Effector memory CD4-positive, alpha-beta T cell (primary cell): ENCODE results near the gene GPHN.

ENCODE experiments used
- DNase-seq, 3 donors: peaks; one replicate each; pipeline ENCODE4 v3.0.0-alpha.2; 2020
- H3K27ac ChIP-seq: 2 replicates; pipeline ENCODE4 v1.7.0; 2013; ENCODE audit warnings: mild to moderate bottlenecking, low read length, moderate library complexity; ENCODE audit not compliant: insufficient read depth, poor library complexity, severe bottlenecking
- H3K27me3 ChIP-seq: replicated peaks from 2 replicates; pipeline ENCODE4 v1.7.0; 2013; ENCODE audit warnings: mild to moderate bottlenecking, low read length; ENCODE audit not compliant: insufficient read depth, control insufficient read depth, poor library complexity, severe bottlenecking
- H3K36me3 ChIP-seq: 2 replicates; pipeline ENCODE4 v1.7.0; 2013; ENCODE audit warnings: mild to moderate bottlenecking, low read length, moderate library complexity; ENCODE audit not compliant: control insufficient read depth, insufficient read depth
- H3K4me1 ChIP-seq: 2 replicates; pipeline ENCODE4 v1.7.0; 2013; ENCODE audit warnings: low read length, mild to moderate bottlenecking; ENCODE audit not compliant: control insufficient read depth, insufficient read depth, poor library complexity, severe bottlenecking
- H3K4me3 ChIP-seq: 2 replicates; pipeline ENCODE4 v1.7.0; 2013; ENCODE audit warnings: low read length, low read depth, mild to moderate bottlenecking; ENCODE audit not compliant: insufficient read depth, poor library complexity, severe bottlenecking
- H3K9me3 ChIP-seq: 2 replicates; pipeline ENCODE4 v1.7.0; 2013; ENCODE audit warnings: mild to moderate bottlenecking, low read length, moderate library complexity; ENCODE audit not compliant: control insufficient read depth

Gene GPHN

DNA sequence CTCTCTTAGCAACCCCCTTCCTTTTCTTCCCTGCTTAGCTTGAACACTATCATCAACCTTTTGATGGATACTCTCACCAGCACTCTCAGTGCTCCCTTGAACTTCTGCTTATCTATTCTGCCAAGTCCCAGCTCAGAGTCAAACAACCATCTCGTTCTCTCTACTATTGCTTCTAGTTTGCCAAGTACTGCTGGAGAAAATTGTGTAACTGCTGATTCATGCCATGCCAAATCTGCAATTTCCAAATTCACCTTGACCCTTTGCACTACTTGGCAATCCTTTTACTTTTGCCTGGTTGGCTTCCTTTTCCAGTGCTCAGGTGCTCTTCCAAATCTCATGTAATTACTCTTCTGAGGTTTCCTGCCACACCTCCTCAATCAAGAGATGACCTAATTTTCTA is 24.6 kb upstream of the GPHN start:
- Histone ChIP-seq H3K36me3 (no peaks in the 10 kb centered on the region), H3K4me1 (no peaks in the 10 kb centered on the region), H3K27me3 (no peaks in the 10 kb centered on the region), H3K9me3 (no peaks in the 10 kb centered on the region), H3K27ac (no peak overlapping the region), H3K4me3 (no peak overlapping the region)
- no peak for DNase-seq

DNA sequence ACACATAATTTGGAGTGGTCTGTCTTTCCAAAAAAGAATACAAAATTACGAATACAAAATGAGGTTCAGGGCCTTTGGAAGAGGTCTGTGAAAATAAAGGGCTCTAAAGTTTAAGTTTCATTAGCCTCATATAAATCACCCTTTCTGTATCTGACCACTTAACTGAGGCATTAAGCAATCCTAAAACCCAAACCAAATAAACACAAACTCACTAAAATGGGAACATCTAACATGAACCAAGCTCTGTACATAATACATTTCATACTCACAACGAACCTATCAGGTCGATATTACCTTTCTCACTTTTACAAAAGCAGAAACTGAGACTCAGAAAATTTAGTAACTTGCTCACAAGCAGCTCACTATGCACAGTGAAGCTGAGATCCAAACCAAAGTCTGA is 22.9 kb upstream of the GPHN start:
- Histone ChIP-seq H3K27me3 (no peaks in the 10 kb centered on the region), H3K9me3 (no peaks in the 10 kb centered on the region), H3K36me3 (no peaks in the 10 kb centered on the region), H3K4me1 (no peaks in the 10 kb centered on the region), H3K27ac (no peak overlapping the region), H3K4me3 (no peak overlapping the region)
- DNase-seq, result no peak

DNA sequence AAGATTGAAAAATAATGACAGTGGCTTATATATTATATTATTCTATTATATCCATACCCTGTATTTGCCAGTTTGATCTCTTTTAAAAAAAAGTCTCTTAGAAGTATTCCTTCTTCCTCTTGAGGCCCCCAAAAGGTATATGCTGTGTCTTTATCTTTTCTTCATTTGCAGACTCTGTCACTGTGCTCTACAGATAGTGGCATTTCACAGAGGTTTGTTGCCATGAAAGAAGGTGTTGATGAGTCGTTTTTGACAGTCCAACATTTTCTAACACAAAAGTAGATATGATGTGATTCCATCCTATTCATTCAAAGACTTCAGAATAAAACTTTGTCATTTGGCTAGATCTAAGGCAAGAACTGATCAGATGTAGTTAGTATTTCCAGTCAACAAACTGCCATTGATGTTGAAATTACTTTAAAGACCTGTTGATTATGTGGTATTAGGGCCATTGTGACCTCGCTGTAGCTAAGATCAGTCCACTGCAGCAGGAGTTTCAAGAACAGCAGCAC is 22.0 kb upstream of the GPHN start, which contains the start of gene CCDC196:
CCDC196 (plus strand) TSS at position 462 of the 512 bp plus-strand sequence. CDS start 132 bp downstream, outside the sequence.
- Histone ChIP-seq H3K4me1 (no peaks in the 10 kb centered on the region), H3K9me3 (no peaks in the 10 kb centered on the region), H3K27me3 (no peaks in the 10 kb centered on the region), H3K36me3 (no peaks in the 10 kb centered on the region), H3K4me3 (no peak within 1 kb of the TSS), H3K27ac (no peak within 1 kb of the TSS)
- DNase-seq, result no peak

DNA sequence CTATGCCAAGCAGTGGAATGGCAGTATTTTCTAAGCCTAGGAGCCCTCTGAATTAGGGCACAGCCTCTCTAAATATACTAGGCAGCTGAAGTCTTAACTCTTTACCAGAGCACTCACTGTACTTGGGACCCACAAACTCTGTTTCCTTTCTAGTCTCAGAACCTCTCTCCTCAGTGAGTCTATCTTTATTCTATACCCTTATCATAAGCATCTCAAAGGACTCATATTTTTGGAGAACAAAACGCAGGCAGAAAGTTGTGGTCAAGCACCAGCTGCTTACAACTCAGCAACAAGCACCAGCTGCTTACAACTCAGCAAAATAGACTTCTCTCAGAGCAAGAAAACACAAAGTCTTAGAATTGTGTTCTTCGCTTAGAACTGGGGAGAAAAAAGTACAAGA is 20.8 kb upstream of the GPHN start:
- no peak overlapping the region for H3K4me3 ChIP-seq
- no peaks in the 10 kb centered on the region for H3K36me3 ChIP-seq
- no peak for DNase-seq

DNA sequence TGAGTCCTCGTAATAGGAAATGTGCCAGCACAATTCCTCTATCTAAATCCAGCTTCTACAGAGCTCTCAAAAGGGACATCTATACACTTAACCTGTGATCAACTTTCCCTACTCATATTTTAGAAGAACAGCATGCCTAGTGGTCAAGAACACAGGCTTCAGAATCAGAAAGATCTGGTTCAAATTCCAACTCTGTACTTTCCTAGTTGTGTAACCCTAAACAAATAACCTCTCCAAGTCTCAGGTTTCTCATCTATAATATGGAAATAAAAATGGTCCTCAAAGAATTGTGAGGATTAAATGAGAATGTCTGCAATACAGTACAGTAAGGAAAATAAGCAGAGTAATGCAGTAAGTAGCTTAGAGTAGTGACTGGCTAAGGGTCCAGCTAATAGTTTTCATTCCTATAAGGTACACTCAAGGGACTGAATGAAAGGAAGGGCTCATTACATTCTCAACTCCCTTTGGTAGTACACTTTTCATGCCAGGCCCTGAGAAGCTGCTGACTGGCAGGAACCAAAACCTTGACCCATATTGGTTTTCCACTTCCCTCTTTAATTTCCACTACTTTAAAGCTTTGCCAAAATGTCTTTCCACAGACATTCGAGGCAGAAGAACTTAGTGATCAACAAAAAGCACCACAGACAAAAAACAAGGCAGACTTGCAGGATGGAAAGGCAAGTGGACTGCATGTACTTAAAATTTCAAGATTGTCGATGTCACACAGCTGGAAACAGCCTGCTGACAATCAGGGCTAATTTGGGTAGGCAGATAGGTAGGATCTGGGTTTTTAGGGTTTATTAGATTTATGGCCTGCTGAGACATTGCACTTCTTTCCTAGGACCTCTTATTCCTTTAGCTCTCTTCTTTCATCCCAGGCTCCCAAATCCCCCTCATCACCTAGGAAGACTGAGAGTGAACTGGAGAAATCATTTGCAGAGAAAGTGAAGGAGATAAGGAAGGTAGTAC is 17.5 kb upstream of the GPHN start:
- Histone ChIP-seq H3K27ac (no peak overlapping the region), H3K27me3 (no peaks in the 10 kb centered on the region), H3K9me3 (no peaks in the 10 kb centered on the region), H3K4me1 (no peaks in the 10 kb centered on the region), H3K4me3 (no peak overlapping the region), H3K36me3 (no peaks in the 10 kb centered on the region)
- no peak for DNase-seq

More for the DNA sequence above, 20.8 kb upstream of the GPHN start:
- Histone ChIP-seq H3K4me1 (no peaks in the 10 kb centered on the region), H3K27me3 (no peaks in the 10 kb centered on the region), H3K9me3 (no peaks in the 10 kb centered on the region), H3K27ac (no peak overlapping the region)

DNA sequence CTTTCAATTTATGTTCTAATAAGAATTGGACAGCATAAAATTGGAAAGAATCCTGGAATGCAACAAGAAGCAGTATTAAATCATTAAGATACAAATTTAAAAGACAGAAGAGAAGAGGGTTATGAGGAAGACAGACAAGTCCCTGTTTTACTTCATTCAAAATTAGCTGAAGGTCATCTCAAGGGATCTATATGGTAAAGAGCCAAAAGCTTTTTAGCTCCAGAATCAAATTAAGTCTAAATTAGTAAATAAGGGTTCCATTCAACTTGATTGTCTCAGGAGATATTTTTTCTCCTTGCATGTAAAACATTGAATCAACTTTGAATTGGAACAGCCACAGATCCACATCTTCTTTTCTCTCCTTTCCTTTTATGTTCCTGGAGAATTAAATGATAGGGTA is 14.2 kb upstream of the GPHN start:
- no peak for DNase-seq

DNA sequence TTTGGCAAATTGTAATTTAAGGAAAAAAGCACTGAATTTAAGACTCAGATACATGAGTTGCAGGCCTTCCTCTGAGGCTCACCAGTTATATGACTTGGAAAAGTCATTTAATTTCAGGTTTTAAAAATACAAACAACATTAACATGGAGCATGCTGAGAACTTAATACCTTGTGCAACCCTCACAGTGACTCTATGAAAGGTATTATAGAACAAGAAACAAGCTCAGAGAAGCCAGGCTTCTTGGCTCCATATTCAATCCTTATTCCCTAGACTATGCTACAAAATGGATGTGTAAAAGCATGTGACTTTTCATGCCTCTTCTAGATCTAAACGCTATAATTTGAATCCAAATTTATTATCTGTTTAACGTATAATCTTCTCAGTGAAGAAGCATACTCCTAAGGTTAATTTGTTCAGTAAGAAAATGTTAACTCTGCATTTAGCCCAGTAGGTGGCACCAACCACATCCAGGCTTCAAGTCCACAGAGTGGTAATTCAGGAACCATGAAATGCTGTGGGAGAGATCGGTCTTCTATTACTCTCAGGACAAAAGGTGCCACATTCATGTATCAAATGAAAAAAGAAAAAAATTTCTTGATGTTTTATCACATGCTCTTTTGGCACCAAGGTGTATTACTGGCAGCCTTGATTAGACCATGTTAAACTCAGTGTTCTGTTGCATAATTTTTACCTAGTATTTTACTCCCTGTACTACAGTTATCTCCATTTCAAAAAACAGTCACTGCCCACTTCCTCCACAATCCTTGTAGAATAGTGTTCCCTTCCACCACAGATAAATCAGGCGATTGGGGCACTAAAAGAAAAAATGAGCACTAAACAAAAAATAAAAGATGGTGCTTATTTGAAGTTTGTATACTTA is 12.5 kb upstream of the GPHN start:
- peak in 1 of 3 donors; percentile 1 for DNase-seq
- Histone ChIP-seq H3K4me3 (no peak overlapping the region), H3K36me3 (no peaks in the 10 kb centered on the region), H3K9me3 (no peaks in the 10 kb centered on the region), H3K27ac (no peak overlapping the region), H3K27me3 (no peaks in the 10 kb centered on the region), H3K4me1 (no peaks in the 10 kb centered on the region)

More for the DNA sequence above, 14.2 kb upstream of the GPHN start:
- H3K9me3 ChIP-seq, result no peaks in the 10 kb centered on the region
- H3K4me3 ChIP-seq, result no peak overlapping the region
- H3K4me1 ChIP-seq, result no peaks in the 10 kb centered on the region
- H3K27me3 ChIP-seq, result no peaks in the 10 kb centered on the region
- H3K36me3 ChIP-seq, result no peaks in the 10 kb centered on the region
- no peak overlapping the region for H3K27ac ChIP-seq

DNA sequence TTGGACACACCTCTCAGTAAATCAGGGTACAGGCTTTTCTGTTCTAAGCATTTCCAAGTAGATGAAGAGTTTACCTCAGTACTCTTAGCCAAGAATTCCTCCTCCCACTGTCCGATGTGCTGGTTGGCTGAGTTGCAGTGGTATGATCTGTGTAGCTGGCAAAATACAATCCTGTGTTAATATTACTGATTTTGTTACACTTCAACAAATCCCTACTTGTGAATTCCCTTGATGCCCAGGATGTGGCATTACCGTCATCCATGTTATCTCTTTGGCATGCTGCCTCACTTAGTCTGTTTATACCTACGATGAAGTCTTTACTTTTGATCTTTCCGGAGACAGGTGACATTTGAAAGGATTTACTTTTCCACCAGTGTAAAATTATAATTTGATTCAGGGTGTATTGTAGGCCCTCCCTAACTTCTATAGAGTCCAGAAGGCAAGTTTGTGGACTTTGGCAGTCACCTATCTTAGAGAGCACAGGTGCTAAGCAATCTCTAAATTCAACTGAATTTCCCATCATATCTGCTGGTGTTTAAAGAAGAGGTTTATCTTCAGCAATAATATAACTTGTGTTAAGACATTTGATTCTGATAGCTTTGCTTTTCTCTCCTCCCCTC is 11.6 kb upstream of the GPHN start:
- no peak overlapping the region for H3K27ac ChIP-seq
- no peak for DNase-seq
- no peaks in the 10 kb centered on the region for H3K27me3 ChIP-seq
- no peak overlapping the region for H3K4me3 ChIP-seq
- H3K9me3 ChIP-seq, result no peaks in the 10 kb centered on the region
- H3K4me1 ChIP-seq, result no peaks in the 10 kb centered on the region
- no peaks in the 10 kb centered on the region for H3K36me3 ChIP-seq

DNA sequence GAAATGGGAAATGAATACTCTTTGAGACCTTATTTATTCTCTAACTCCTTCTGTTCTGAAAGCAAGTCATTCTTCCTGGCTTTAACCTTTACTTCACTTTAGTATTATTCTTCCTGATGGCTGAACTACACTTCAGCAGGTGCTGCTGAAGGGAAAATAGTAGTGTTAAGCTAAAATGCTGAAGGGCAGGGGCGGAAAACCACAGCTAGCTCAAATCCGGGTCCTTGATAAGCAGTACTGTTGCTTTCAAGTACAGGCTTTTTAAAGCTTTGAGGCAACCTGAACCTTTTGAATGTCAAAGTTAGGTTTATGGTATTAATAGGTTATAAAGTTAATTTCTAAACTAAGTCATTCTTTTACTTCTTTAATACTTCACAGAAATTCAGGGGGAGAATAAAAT is 11.0 kb upstream of the GPHN start:
- no peaks in the 10 kb centered on the region for H3K27me3 ChIP-seq
- no peaks in the 10 kb centered on the region for H3K4me1 ChIP-seq
- H3K36me3 ChIP-seq, result no peaks in the 10 kb centered on the region
- H3K9me3 ChIP-seq, result no peaks in the 10 kb centered on the region
- no peak for DNase-seq
- no peak overlapping the region for H3K4me3 ChIP-seq
- H3K27ac ChIP-seq, result no peak overlapping the region
